HL-60/S4 (cell line): Measurements from ENCODE around the gene SLAMF7.

Experiments
- in situ Hi-C: fragments of 300-500 bp; cut with MboI; formaldehyde crosslinking; loops from 2 replicates; pipeline ENCODE4 v1.14.3; 2022; ENCODE audit warnings: low sequenced_read_pairs

SLAMF7 gene

DNA sequence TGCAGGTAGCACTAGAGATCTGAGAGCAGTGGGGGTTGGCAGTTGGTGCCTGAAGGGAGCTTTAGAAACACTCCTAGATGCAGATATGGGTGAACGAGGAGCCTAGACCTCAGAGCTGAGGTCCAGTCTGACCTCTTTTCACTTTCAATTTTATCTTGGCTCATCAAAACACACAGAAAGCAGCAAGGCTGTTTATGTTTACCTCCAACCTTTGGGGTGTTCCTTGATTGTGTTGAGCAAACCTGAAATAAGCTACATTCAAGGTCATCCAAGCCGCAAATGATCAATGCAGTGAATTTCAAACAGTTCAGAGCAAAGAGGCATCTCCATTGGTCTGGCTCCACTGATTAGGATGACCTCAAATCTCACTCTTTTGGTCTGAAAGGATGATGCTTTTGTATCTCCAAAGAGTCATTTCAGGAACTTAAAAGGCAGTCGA lies 58.2 kb downstream of the SLAMF7 start:
- in situ Hi-C loops = no loop called here

DNA sequence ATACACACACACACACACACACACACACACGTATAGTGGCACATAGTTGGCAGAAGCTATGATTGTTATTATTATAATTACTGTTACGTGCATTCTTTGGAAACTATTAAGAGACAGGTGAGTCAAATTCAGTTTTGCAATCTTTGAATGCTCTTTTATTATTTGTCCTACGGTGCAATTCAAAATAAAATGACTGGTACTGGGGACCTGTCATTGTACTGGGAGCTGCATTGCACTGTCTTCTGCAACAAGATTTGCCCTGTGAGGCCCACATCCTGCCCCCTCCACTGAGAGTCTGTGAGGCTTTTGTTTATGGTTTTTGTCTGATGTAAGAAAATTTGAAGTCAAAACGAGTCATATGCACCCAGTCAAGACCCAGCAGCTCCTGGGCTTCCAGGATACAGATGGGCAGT lies 58.8 kb downstream of the SLAMF7 start:
- in situ Hi-C loops = no loop called here

DNA sequence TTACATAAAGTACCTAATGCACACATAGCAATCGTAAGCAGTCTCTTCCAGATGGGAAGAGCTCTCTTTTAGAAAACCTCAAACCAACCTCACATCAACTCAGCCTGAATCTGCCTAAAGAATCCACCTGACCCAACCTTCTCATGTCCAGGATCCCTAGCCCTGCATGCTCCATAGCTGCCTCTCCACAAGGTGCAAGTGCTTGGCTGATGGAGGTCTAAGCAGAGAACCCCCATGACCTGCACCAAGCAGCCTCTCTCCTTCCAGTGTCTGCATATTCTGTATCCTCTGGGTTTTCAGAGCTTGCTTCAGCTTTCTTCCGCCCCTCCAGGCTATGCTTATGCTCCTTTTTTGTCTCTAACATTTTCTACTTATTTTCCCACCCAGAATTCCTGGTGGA lies 59.4 kb downstream of the SLAMF7 start:
- in situ Hi-C loops = no loop called here

DNA sequence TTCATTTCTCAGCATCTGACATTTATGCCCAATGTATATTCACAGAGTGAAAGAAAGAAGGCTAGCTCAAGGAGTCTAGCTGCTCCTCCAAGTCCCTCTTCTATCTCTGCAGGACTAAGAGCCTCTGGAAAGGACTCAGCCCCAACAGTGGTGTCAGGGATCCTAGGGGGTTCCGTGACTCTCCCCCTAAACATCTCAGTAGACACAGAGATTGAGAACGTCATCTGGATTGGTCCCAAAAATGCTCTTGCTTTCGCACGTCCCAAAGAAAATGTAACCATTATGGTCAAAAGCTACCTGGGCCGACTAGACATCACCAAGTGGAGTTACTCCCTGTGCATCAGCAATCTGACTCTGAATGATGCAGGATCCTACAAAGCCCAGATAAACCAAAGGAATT lies 60.6 kb downstream of the SLAMF7 start:
- in situ Hi-C loops = no loop called here

DNA sequence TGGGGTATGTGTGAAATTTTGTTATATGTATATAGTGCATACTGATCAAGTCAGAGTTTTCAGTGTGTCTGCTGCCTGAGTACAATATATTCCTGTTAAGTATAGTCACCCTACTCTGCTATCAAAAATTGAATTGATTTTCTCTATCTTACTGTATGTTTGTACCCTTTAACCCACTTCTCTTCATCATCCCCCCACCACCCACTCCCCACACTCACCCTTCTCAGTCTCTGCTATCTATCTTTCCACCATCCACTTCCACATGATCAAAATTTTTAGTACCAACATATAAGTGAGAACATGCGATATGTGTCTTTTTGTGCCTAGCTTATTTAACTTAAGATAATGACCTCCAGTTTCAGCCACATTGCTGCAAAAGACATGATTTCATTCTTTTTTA lies 61.1 kb downstream of the SLAMF7 start:
- in situ Hi-C loops = no loop called here

DNA sequence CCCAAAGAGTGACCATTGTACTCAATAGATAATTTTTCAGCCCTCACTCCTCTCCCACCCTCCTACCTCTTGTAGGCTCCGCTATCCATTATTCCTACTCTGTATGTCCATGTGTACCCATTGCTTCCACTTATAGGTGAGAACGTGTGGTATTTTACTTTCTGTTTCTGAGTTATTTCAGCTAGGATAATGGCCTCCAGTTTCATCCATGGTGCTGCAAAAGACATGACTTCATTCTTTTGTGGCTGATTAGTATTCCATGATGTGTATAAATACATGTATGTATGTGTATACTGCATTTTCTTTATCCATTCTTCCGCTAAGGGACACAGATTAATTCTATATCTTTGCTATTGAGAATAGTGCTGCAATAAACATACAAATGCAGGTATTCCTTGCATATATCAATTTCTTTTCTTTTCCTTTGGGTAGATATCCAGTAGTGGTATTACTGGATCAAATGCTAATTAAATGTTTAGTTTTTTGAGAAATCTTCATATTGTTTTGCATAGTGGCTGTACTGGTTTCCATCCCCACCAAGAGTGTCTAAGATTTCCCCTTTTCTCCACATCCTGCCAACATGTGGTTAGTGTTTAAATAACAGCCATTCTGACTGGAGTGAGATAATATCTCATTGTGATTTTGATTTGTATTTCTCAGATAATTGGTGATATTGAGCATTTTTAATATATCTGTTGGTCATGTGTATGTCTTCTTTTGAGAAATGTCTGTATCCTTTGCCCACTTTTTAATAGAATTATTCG lies 61.8 kb downstream of the SLAMF7 start:
- in situ Hi-C loops = no loop called here

DNA sequence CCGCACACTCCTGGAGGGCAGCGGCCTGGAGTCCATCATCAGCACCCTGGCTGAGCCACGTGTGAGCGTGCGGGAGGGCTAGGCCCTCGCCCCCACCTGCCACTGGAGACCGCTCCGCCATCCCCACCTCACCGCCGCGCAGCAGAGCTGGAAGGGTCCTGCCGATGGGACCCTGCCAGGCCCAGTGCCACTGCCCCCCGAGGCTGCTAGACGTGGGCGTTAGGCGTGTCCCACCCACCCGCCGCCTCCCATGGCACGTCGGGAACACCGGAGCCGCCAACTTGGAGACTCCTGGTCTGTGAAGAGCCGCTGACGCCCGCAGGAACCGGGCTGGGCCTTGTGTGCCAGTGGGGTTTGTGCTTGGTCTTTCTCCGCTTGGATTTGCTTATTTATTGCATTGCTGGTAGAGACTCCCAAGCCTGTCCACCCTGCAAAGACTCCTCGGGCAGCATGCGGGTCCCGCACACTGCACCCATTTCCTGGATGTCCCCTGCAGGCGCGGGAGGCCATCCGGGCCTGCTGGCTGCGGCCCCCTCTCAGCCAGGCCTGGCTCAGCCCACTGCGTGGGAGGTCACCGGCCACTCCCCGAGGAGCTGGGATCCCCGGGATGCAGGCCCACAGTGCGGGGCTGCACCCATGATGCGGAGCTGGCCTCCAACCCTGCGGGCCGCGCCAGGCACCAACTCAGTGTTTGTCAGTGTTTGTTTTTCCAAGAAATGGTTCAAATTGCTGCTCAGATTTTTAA lies 63.0 kb downstream of the SLAMF7 start:
- in situ Hi-C loops = no loop called here
